GM23338 (cell line): ENCODE measurements around the gene PFKP.

Experiments
- CREB1 ChIP-seq: fragments of 250-450 bp; sonication (Bioruptor Pico); IDR thresholded peaks from 2 replicates; pipeline ENCODE4 v1.5.0; 2020; ENCODE audit warnings: low read depth, mild to moderate bottlenecking, moderate library complexity
- EZH2 ChIP-seq: fragments of 200-600 bp; sonication (generic); IDR thresholded peaks from one replicate; pipeline ENCODE4 v1.8.0; 2017; ENCODE audit warnings: antibody characterized with exemption, mild to moderate bottlenecking, low read depth; ENCODE audit not compliant: unreplicated experiment
- JUNB ChIP-seq: IDR thresholded peaks from one replicate; pipeline ENCODE4 v1.6.1; 2016; ENCODE audit warnings: antibody characterized with exemption; ENCODE audit not compliant: unreplicated experiment
- POLR2AphosphoS5 ChIP-seq: IDR thresholded peaks from 2 replicates; pipeline ENCODE4 v1.6.1; 2016; ENCODE audit warnings: antibody characterized with exemption, low read depth
- STAT1 ChIP-seq: IDR thresholded peaks from one replicate; pipeline ENCODE4 v1.6.1; 2016; ENCODE audit warnings: antibody characterized with exemption; ENCODE audit not compliant: unreplicated experiment
- ZNF331 ChIP-seq: fragments of 250-450 bp; sonication (Bioruptor Pico); IDR thresholded peaks from 2 replicates; pipeline ENCODE4 v1.5.0; 2020; ENCODE audit warnings: low read depth, mild to moderate bottlenecking, moderate library complexity
- TF ChIP-seq, protein P1 (sequence below), 2 experiments: fragments of 200-600 bp in 1 of 2; sonication (generic) in 1 of 2; conservative IDR thresholded peaks; 2 replicates each; pipeline versions ENCODE4 v1.5.1 to v1.6.1; 2016 to 2017; ENCODE audit warnings: antibody characterized with exemption in 2 of 2, low read depth in 2 of 2, mild to moderate bottlenecking in 2 of 2, moderate library complexity in 1 of 2
- TF ChIP-seq, protein P2 (sequence below): IDR thresholded peaks from one replicate; pipeline ENCODE4 v1.6.1; 2018; ENCODE audit warnings: antibody characterized with exemption; ENCODE audit not compliant: unreplicated experiment

DNA sequence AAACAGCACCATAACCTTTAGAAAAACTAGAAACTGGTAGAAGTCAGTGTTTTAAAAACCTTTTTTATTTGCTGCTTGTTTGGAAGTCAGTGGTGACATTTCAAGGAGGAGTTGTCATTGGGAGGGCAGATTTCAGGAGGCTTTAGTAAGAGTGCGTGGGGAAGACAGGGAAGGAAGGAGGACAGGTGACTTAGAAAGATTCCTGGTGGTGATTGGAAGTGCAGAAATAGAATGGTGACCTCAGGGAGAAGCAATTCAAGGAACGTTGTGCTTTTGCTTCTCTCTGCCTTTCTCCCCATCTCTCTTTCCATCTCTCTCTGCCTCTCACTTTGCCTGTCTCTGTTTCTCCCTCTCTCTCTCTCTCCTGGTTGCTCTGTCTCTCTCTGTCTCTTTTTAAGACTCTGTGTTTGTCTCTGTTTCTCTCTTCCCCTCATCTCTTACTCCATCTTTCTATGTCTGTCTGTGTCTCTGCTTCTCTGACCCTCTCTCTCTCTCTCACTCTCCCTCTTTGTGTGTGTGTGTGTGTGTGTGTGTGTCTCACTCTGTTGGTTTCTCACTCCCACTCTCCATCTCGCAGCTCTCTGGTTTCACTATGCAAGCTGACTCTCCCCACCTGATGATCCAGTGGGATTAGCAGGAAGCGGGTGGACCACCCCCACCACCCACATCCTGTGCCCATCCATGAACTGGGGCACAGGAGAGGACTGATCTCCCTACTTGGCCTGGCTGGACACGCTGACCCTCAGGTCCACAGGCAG lies 10.9 kb upstream of the PFKP start:
- TF ChIP-seq STAT1 (no peak), POLR2AphosphoS5 (no peak), EZH2 (no peak), JUNB (no peak), CREB1 (CRISPR knock-in tag) (no peak), ZNF331 (CRISPR knock-in tag) (no peak)
- TF ChIP-seq, protein P1, sequence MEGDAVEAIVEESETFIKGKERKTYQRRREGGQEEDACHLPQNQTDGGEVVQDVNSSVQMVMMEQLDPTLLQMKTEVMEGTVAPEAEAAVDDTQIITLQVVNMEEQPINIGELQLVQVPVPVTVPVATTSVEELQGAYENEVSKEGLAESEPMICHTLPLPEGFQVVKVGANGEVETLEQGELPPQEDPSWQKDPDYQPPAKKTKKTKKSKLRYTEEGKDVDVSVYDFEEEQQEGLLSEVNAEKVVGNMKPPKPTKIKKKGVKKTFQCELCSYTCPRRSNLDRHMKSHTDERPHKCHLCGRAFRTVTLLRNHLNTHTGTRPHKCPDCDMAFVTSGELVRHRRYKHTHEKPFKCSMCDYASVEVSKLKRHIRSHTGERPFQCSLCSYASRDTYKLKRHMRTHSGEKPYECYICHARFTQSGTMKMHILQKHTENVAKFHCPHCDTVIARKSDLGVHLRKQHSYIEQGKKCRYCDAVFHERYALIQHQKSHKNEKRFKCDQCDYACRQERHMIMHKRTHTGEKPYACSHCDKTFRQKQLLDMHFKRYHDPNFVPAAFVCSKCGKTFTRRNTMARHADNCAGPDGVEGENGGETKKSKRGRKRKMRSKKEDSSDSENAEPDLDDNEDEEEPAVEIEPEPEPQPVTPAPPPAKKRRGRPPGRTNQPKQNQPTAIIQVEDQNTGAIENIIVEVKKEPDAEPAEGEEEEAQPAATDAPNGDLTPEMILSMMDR (conservative IDR thresholded peaks at IDR 0.05; ENCODE audit: low read depth in 2 of 2): no peak
- TF ChIP-seq, protein P2, sequence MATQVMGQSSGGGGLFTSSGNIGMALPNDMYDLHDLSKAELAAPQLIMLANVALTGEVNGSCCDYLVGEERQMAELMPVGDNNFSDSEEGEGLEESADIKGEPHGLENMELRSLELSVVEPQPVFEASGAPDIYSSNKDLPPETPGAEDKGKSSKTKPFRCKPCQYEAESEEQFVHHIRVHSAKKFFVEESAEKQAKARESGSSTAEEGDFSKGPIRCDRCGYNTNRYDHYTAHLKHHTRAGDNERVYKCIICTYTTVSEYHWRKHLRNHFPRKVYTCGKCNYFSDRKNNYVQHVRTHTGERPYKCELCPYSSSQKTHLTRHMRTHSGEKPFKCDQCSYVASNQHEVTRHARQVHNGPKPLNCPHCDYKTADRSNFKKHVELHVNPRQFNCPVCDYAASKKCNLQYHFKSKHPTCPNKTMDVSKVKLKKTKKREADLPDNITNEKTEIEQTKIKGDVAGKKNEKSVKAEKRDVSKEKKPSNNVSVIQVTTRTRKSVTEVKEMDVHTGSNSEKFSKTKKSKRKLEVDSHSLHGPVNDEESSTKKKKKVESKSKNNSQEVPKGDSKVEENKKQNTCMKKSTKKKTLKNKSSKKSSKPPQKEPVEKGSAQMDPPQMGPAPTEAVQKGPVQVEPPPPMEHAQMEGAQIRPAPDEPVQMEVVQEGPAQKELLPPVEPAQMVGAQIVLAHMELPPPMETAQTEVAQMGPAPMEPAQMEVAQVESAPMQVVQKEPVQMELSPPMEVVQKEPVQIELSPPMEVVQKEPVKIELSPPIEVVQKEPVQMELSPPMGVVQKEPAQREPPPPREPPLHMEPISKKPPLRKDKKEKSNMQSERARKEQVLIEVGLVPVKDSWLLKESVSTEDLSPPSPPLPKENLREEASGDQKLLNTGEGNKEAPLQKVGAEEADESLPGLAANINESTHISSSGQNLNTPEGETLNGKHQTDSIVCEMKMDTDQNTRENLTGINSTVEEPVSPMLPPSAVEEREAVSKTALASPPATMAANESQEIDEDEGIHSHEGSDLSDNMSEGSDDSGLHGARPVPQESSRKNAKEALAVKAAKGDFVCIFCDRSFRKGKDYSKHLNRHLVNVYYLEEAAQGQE: no peak
